Measurements from ENCODE around the gene GABBR2.

GABBR2 gene

DNA sequence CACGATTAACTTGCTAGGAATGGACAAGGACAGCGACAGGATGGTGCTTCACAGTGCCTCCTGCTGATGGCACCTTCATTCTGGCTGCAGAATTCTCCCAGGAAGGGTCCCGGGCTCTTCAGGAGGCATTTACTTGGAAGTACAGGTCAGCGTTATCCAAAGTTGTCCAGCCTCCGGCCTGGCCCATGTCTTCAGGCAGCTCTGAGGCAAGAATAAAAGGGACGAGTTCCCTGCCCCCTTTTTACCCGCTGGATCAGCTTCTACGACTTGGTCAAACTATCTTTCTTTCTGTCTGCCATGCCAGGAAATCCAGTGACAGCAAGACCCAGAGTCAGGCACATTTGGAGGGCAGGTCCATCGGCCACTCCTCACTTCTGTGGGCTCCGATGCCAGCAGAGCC lies 23.4 kb upstream of the GABBR2 start:
- no peaks in the 10 kb centered on the region for H3K9me2 ChIP-seq (replicated peaks; ENCODE audit: control insufficient read depth, low read length)
- H3K4me2 ChIP-seq (ENCODE audit: low read length), result no peak overlapping the region
- H3K4me1 ChIP-seq (ENCODE audit: control insufficient read depth, low read length), result peaks cover 6% of the 10 kb centered on the region; the same call in 1 of the 2 replicates
- TF ChIP-seq CTCF (IDR thresholded peaks at IDR 0.05; ENCODE audit: low read depth, low read length, poor library complexity, severe bottlenecking) (no peak), EZH2phosphoT487 (IDR thresholded peaks at IDR 0.05; ENCODE audit: borderline replicate concordance, low read length) (no peak)
- H3K4me3 ChIP-seq (ENCODE audit: low read length), result no peak overlapping the region
- no peaks in the 10 kb centered on the region for H3K27me3 ChIP-seq (ENCODE audit: control insufficient read depth, low read length)
- H3K9me3 ChIP-seq (ENCODE audit: control insufficient read depth, insufficient read depth, low read length), result no peaks in the 10 kb centered on the region
- H3K27ac ChIP-seq (ENCODE audit: low read depth, low read length), result no peak overlapping the region
- H4K20me1 ChIP-seq (ENCODE audit: control insufficient read depth, insufficient read depth, low read depth, low read length), result no peaks in the 10 kb centered on the region
- H3F3A ChIP-seq (ENCODE audit: control insufficient read depth, insufficient read depth), result no peaks in the 10 kb centered on the region
- H3K79me2 ChIP-seq (ENCODE audit: control insufficient read depth, low read length), result no peaks in the 10 kb centered on the region
- no peaks in the 10 kb centered on the region for H3K36me3 ChIP-seq (ENCODE audit: control insufficient read depth, low read length)

GRCh38 chr9:98730871-98731270 lies 22.1 kb upstream of the GABBR2 start:
- peaks cover 14% of the 10 kb centered on the region for H3K4me1 ChIP-seq (ENCODE audit: control insufficient read depth, low read length)
- H4K20me1 ChIP-seq (ENCODE audit: control insufficient read depth, insufficient read depth, low read depth, low read length), result no peaks in the 10 kb centered on the region
- no peak overlapping the region for H3K27ac ChIP-seq (ENCODE audit: low read depth, low read length)
- no peaks in the 10 kb centered on the region for H3K9me2 ChIP-seq (replicated peaks; ENCODE audit: control insufficient read depth, low read length)
- H3K27me3 ChIP-seq (ENCODE audit: control insufficient read depth, low read length), result 0 out of 2 replicates have a peak, but pooled peaks cover 3% of the 10 kb centered on the region
- no peak overlapping the region for H3K4me2 ChIP-seq (ENCODE audit: low read length)
- TF ChIP-seq CTCF (IDR thresholded peaks at IDR 0.05; ENCODE audit: low read depth, low read length, poor library complexity, severe bottlenecking) (no peak), EZH2phosphoT487 (IDR thresholded peaks at IDR 0.05; ENCODE audit: borderline replicate concordance, low read length) (no peak)
- H3K4me3 ChIP-seq (ENCODE audit: low read length), result no peak overlapping the region
- H3F3A ChIP-seq (ENCODE audit: control insufficient read depth, insufficient read depth), result no peaks in the 10 kb centered on the region
- H3K79me2 ChIP-seq (ENCODE audit: control insufficient read depth, low read length), result no peaks in the 10 kb centered on the region
- no peaks in the 10 kb centered on the region for H3K36me3 ChIP-seq (ENCODE audit: control insufficient read depth, low read length)
- no peaks in the 10 kb centered on the region for H3K9me3 ChIP-seq (ENCODE audit: control insufficient read depth, insufficient read depth, low read length)

GRCh38 chr9:98728500-98728899 lies 19.8 kb upstream of the GABBR2 start:
- H3K4me2 ChIP-seq (ENCODE audit: low read length), result no peak overlapping the region
- H3K4me3 ChIP-seq (ENCODE audit: low read length), result no peak overlapping the region
- H3K27ac ChIP-seq (ENCODE audit: low read depth, low read length), result no peak overlapping the region
- no peaks in the 10 kb centered on the region for H3K36me3 ChIP-seq (ENCODE audit: control insufficient read depth, low read length)
- H3K9me3 ChIP-seq (ENCODE audit: control insufficient read depth, insufficient read depth, low read length), result no peaks in the 10 kb centered on the region
- H3K4me1 ChIP-seq (ENCODE audit: control insufficient read depth, low read length), result peaks cover 14% of the 10 kb centered on the region
- H3F3A ChIP-seq (ENCODE audit: control insufficient read depth, insufficient read depth), result no peaks in the 10 kb centered on the region
- H3K27me3 ChIP-seq (ENCODE audit: control insufficient read depth, low read length), result 0 out of 2 replicates have a peak, but pooled peaks cover 6% of the 10 kb centered on the region
- no peak for TF ChIP-seq CTCF (IDR thresholded peaks at IDR 0.05; ENCODE audit: low read depth, low read length, poor library complexity, severe bottlenecking)
- TF ChIP-seq EZH2phosphoT487 (IDR thresholded peaks at IDR 0.05; ENCODE audit: borderline replicate concordance, low read length), result no peak
- H3K9me2 ChIP-seq (replicated peaks; ENCODE audit: control insufficient read depth, low read length), result no peaks in the 10 kb centered on the region
- H4K20me1 ChIP-seq (ENCODE audit: control insufficient read depth, insufficient read depth, low read depth, low read length), result no peaks in the 10 kb centered on the region
- H3K79me2 ChIP-seq (ENCODE audit: control insufficient read depth, low read length), result no peaks in the 10 kb centered on the region
